ENCODE data around the gene HTATSF1.

GRCh38 chrX:136488706-136489105, 8.7 kb upstream of the HTATSF1 start:
- TF ChIP-seq CTCF (IDR thresholded peaks at IDR 0.05) (no peak), POLR2A (IDR thresholded peaks at IDR 0.05) (no peak)

Measured in thyroid gland (tissue), 4 donors.